H1 (cell line): ENCODE measurements around the gene CYP27C1. TPM values are rescaled to one million over a fixed set of nuclear protein-coding genes. Genes with fewer than 3 reads are reported as not detected.

ENCODE experiments used
- CTCF ChIA-PET: fragments of 300-600 bp; sonication (Branson Sonifier 250); formaldehyde crosslinking; loops from one replicate; lab custom pipeline; 2021; ENCODE audit not compliant: partially characterized antibody; lab: Charles Lee
- POLR2A ChIA-PET: fragments of 300-600 bp; sonication (Branson Sonifier 250); formaldehyde crosslinking; loops from one replicate; lab custom pipeline; 2021; ENCODE audit warnings: inconsistent platforms; ENCODE audit not compliant: partially characterized antibody; lab: Charles Lee
- DNase-seq, 2 experiments: peaks; one replicate each; pipeline versions ENCODE4 v3.0.0 to v3.0.0-alpha.2; 2010 to 2022; ENCODE audit warnings: low spot score in 2 of 2, low read depth in 1 of 2, mixed read lengths in 1 of 2
- FAIRE-seq: peaks from 2 replicates; lab custom pipeline; 2011; peaks lifted over from hg19 to GRCh38; lab: Jason Lieb, UNC
- H2AFZ ChIP-seq: 2 replicates; pipeline ENCODE4 v1.8.1; 2012; ENCODE audit warnings: low read length, inconsistent platforms
- H2AK5ac ChIP-seq: 2 replicates; pipeline ENCODE4 v1.6.1; 2013; ENCODE audit warnings: low read depth, low read length
- H2BK120ac ChIP-seq: replicated peaks from 2 replicates; pipeline ENCODE3; 2013; ENCODE audit warnings: low read depth, low read length, inconsistent platforms
- H2BK12ac ChIP-seq: 2 replicates; pipeline ENCODE4 v1.6.1; 2013; ENCODE audit warnings: low read depth, low read length
- H2BK15ac ChIP-seq: 2 replicates; pipeline ENCODE4 v1.6.1; 2013; ENCODE audit warnings: low read length
- H2BK20ac ChIP-seq: 2 replicates; pipeline ENCODE4 v1.6.1; 2013; ENCODE audit warnings: low read length
- H2BK5ac ChIP-seq: 2 replicates; pipeline ENCODE4 v1.6.1; 2013; ENCODE audit warnings: low read depth, low read length
- H3K14ac ChIP-seq: 2 replicates; pipeline ENCODE4 v1.6.1; 2013; ENCODE audit warnings: inconsistent platforms; ENCODE audit not compliant: insufficient read length
- H3K18ac ChIP-seq: 2 replicates; pipeline ENCODE4 v1.6.1; 2013; ENCODE audit warnings: low read length; ENCODE audit errors: extremely low read depth
- H3K23ac ChIP-seq: 2 replicates; pipeline ENCODE4 v1.6.1; 2013; ENCODE audit warnings: inconsistent platforms; ENCODE audit not compliant: insufficient read length
- H3K23me2 ChIP-seq: 2 replicates; pipeline ENCODE4 v1.6.1; 2013; ENCODE audit warnings: low read depth, low read length
- H3K27ac ChIP-seq: 2 replicates; pipeline ENCODE4 v1.6.1; 2011; ENCODE audit warnings: low read depth, low read length, inconsistent platforms
- H3K27me3 ChIP-seq, 4 experiments: replicated peaks in 1 of 4; 1 replicate in 1 of 4; 2 replicates in 3 of 4; pipeline versions ENCODE4 v1.6.1 to v1.8.1; 2011 to 2013; ENCODE audit warnings: low read length in 3 of 4, mild to moderate bottlenecking in 3 of 4, inconsistent platforms in 2 of 4, mixed read lengths in 2 of 4, moderate library complexity in 1 of 4; ENCODE audit not compliant: control insufficient read depth in 3 of 4, insufficient read depth in 3 of 4; ENCODE audit errors: extremely low read depth in 1 of 4
- H3K36me3 ChIP-seq, 4 experiments: 2 replicates each; pipeline versions ENCODE4 v1.6.1 to v1.8.1; 2011 to 2013; ENCODE audit warnings: mild to moderate bottlenecking in 4 of 4, low read length in 3 of 4, moderate library complexity in 2 of 4, control low read depth in 1 of 4, inconsistent platforms in 1 of 4; ENCODE audit not compliant: insufficient read depth in 4 of 4, control insufficient read depth in 2 of 4
- H3K4ac ChIP-seq: replicated peaks from 2 replicates; pipeline ENCODE3; 2013; ENCODE audit warnings: low read length, low read depth, mixed read lengths, inconsistent platforms; ENCODE audit not compliant: insufficient read length
- H3K4me1 ChIP-seq, 4 experiments: replicated peaks in 1 of 4; 1 replicate in 1 of 4; 2 replicates in 3 of 4; pipeline versions ENCODE4 v1.6.1 to v1.8.1; 2011 to 2013; ENCODE audit warnings: low read length in 3 of 4, inconsistent platforms in 2 of 4, mixed read lengths in 1 of 4; ENCODE audit not compliant: insufficient read depth in 4 of 4, control insufficient read depth in 3 of 4
- H3K4me2 ChIP-seq, 2 experiments: 2 replicates each; pipeline versions ENCODE4 v1.6.1 to v1.8.1; 2011 to 2013; ENCODE audit warnings: low read depth in 2 of 2, low read length in 2 of 2, control low read depth in 1 of 2, inconsistent platforms in 1 of 2, mild to moderate bottlenecking in 1 of 2; ENCODE audit not compliant: insufficient read depth in 1 of 2
- H3K4me3 ChIP-seq, 4 experiments: fragments of 200-600, 300-600 bp in 1 of 4; sonication (generic), shearing (Covaris generic), sonication (Bioruptor Twin) in 1 of 4; 2 replicates each; pipeline versions ENCODE4 v1.5.1 to v1.8.1; 2011 to 2016; ENCODE audit warnings: low read length in 4 of 4, low read depth in 3 of 4, control low read depth in 2 of 4, inconsistent platforms in 2 of 4, mild to moderate bottlenecking in 2 of 4, mixed read lengths in 1 of 4, moderate library complexity in 1 of 4; ENCODE audit not compliant: insufficient read depth in 2 of 4; ENCODE audit errors: extremely low read depth in 1 of 4
- H3K56ac ChIP-seq: replicated peaks from 2 replicates; pipeline ENCODE3; 2013; ENCODE audit warnings: low read depth, mild to moderate bottlenecking, mixed read lengths, low read length, inconsistent platforms; ENCODE audit not compliant: insufficient read length
- H3K79me1 ChIP-seq: 2 replicates; pipeline ENCODE4 v1.6.1; 2013; ENCODE audit warnings: low read depth, low read length, control low read depth
- H3K79me2 ChIP-seq, 2 experiments: 2 replicates each; pipeline versions ENCODE4 v1.6.1 to v1.8.1; 2012 to 2013; ENCODE audit warnings: low read length in 2 of 2, mild to moderate bottlenecking in 2 of 2, inconsistent platforms in 1 of 2; ENCODE audit not compliant: insufficient read depth in 2 of 2, control insufficient read depth in 1 of 2
- H3K9ac ChIP-seq, 4 experiments: replicated peaks in 1 of 4; 1 replicate in 1 of 4; 2 replicates in 3 of 4; pipeline versions ENCODE4 v1.6.1 to v1.8.1; 2011 to 2013; ENCODE audit warnings: low read depth in 3 of 4, low read length in 3 of 4, control low read depth in 2 of 4, mild to moderate bottlenecking in 2 of 4, moderate library complexity in 2 of 4, inconsistent platforms in 1 of 4; ENCODE audit errors: extremely low read depth in 1 of 4
- H3K9me3 ChIP-seq, 2 experiments: 2 replicates each; pipeline versions ENCODE4 v1.6.1 to v1.8.1; 2012 to 2013; ENCODE audit warnings: mild to moderate bottlenecking in 2 of 2, moderate library complexity in 2 of 2, control low read depth in 1 of 2, inconsistent platforms in 1 of 2, low read depth in 1 of 2, low read length in 1 of 2, mixed read lengths in 1 of 2; ENCODE audit not compliant: insufficient read depth in 2 of 2
- H4K20me1 ChIP-seq, 2 experiments: replicated peaks in 1 of 2; 2 replicates each; pipeline versions ENCODE3 to v1.8.1; 2011 to 2013; ENCODE audit warnings: inconsistent platforms in 2 of 2, low read length in 2 of 2, mild to moderate bottlenecking in 1 of 2; ENCODE audit not compliant: insufficient read depth in 2 of 2, control insufficient read depth in 1 of 2
- H4K5ac ChIP-seq: 2 replicates; pipeline ENCODE4 v1.6.1; 2013; ENCODE audit warnings: low read length, low read depth, mixed read lengths, inconsistent platforms; ENCODE audit not compliant: insufficient read length
- H4K8ac ChIP-seq: 2 replicates; pipeline ENCODE4 v1.8.0; 2013; ENCODE audit warnings: mild to moderate bottlenecking, moderate library complexity, low read length, inconsistent platforms; ENCODE audit not compliant: insufficient read depth; ENCODE audit errors: extremely low read depth
- H4K91ac ChIP-seq: replicated peaks from 2 replicates; pipeline ENCODE3; 2013; ENCODE audit warnings: low read length, mixed read lengths, inconsistent platforms; ENCODE audit not compliant: insufficient read length
- CHD2 ChIP-seq: IDR thresholded peaks from 2 replicates; pipeline ENCODE4 v1.6.1; 2012; ENCODE audit warnings: low read length, improper control_type of control experiment
- CREB1 ChIP-seq: IDR thresholded peaks from 2 replicates; pipeline ENCODE4 v1.6.1; 2012; ENCODE audit warnings: inconsistent platforms
- SAP30 ChIP-seq: fragments of 300-600 bp; sonication (generic); IDR thresholded peaks from 2 replicates; pipeline ENCODE4 v1.7.1; 2012; ENCODE audit warnings: low read length, moderate library complexity, mild to moderate bottlenecking, inconsistent platforms; ENCODE audit not compliant: insufficient read depth, insufficient replicate concordance
- SP2 ChIP-seq: IDR thresholded peaks from 2 replicates; pipeline ENCODE4 v1.6.1; 2012; ENCODE audit warnings: mild to moderate bottlenecking, low read length, inconsistent platforms
- ZNF274 ChIP-seq: IDR thresholded peaks from 2 replicates; pipeline ENCODE4 v1.7.0; 2012; ENCODE audit warnings: low read length, borderline replicate concordance; ENCODE audit errors: extremely low read depth
- WGBS, 2 experiments: shearing (Covaris generic) in 1 of 2; methylation state at CpG; one replicate each; pipeline versions ENCODE4 v1.1.6 to v1.1.7; 2013 to 2015; ENCODE audit warnings: low lambda C conversion rate in 2 of 2, mixed read lengths in 2 of 2, inconsistent platforms in 1 of 2, low coverage in 1 of 2, missing lambda C conversion rate in 1 of 2; ENCODE audit not compliant: insufficient replicate concordance in 2 of 2, insufficient coverage in 1 of 2, insufficient read length in 1 of 2; ENCODE audit errors: extremely low coverage in 1 of 2, missing lambda C conversion rate in 1 of 2; 5-methylcytosine and 5-hydroxymethylcytosine counted together
- polyA plus RNA-seq, 7 experiments: library from polyadenylated mRNA; depleted of rRNA in 3 of 7; stranded (reverse) in 5 of 7; unstranded in 2 of 7; fragments of >200 nt in 5 of 7; fragments of 200-250 nt in 2 of 7; gene quantifications; 1 replicate in 5 of 7; 2 replicates in 1 of 7; 4 replicates in 1 of 7; pipeline versions ENCODE4 v1.2.1 to v1.2.3, GENCODE V29; 2011 to 2013; ENCODE audit warnings: missing spikeins in 2 of 7, mixed read lengths in 2 of 7
- total RNA-seq: library from RNA; stranded (reverse); fragmentation: NEBNext Ultra II Directional; extraction: Animal tissue kit (Norgen Biotek cat#: 25700); gene quantifications from 2 replicates; pipeline ENCODE4 v1.2.1, GENCODE V29; 2021

CYP27C1 gene
- total and polyA plus RNA-seq, 2 of the 8 experiments (the other 6 are each of a cell fraction or from before 2014, with no cell fraction given) = 1.3 to 3.2 TPM

- H2BK5ac ChIP-seq = no peak overlapping the region
- H4K5ac ChIP-seq = no peak overlapping the region
- no peak overlapping the region for H3K27ac ChIP-seq
- H3K4ac ChIP-seq = no peak overlapping the region
- H4K8ac ChIP-seq = no peak overlapping the region
- H3K23me2 ChIP-seq = no peaks in the 10 kb centered on the region
- peaks cover 0 to 11% (median 7%) of the 10 kb centered on the region in 4 experiments; a peak in 5 of 7 replicates for H3K4me1 ChIP-seq
- no peaks in the 10 kb centered on the region for H3K79me2 ChIP-seq
- 98% methylated on average over 3 of the region's 3 CpGs; no CpG with 5 or more reads in 1 of the 2 experiments for WGBS, 2 experiments
- H3K4me2 ChIP-seq = no peak overlapping the region
- no peak overlapping the region for H3K23ac ChIP-seq
- TF ChIP-seq CHD2 (no peak), ZNF274 (no peak), SAP30 (no peak), SP2 (no peak), CREB1 (no peak)
- no peak overlapping the region for H2BK12ac ChIP-seq
- 0 out of 4 replicates have a peak, but pooled peaks cover 0 to 4% of the 10 kb centered on the region in 2 experiments for H3K9me3 ChIP-seq
- no peak overlapping the region for H3K14ac ChIP-seq
- H2BK15ac ChIP-seq = no peak overlapping the region
- H2AK5ac ChIP-seq = no peak overlapping the region
- CTCF ChIA-PET = interaction anchor here (0.8 to 5.5 kb wide), 12 partner anchors 9 to 118 kb away, joined by 3 to 39 read pairs (median 4); no protein-coding TSS in a partner anchor
- no peaks in the 10 kb centered on the region for H4K20me1 ChIP-seq
- DNase-seq (no peak), FAIRE-seq (no peak)
- no peak overlapping the region for H3K4me3 ChIP-seq
- POLR2A ChIA-PET = interaction anchor here (1.2 kb wide), 1 partner anchor 15 kb away, joined by 3 read pairs; no protein-coding TSS in a partner anchor
- H2BK20ac ChIP-seq = no peak overlapping the region
- H2AFZ ChIP-seq = no peak overlapping the region
- H3K36me3 ChIP-seq = no peaks in the 10 kb centered on the region
- no peak overlapping the region for H3K56ac ChIP-seq
- H3K18ac ChIP-seq = no peak overlapping the region
- H4K91ac ChIP-seq = no peak overlapping the region
- no peak overlapping the region for H3K9ac ChIP-seq
- H3K79me1 ChIP-seq = no peaks in the 10 kb centered on the region
- no peaks in the 10 kb centered on the region for H3K27me3 ChIP-seq
- H2BK120ac ChIP-seq = no peak overlapping the region
Observed at GRCh38 chr2:127160676-127161075, 59.4 kb downstream of the CYP27C1 start.
